Urinary bladder (tissue), 4 donors: ENCODE data around the gene CDV3. TPM values are rescaled to one million over a fixed set of nuclear protein-coding genes. Genes with fewer than 3 reads are reported as not detected.

Experiments
- DNase-seq: peaks from one replicate; pipeline ENCODE4 v3.0.0-alpha.2; 2015; ENCODE audit errors: extremely low spot score
- H3K27ac ChIP-seq: one replicate; pipeline ENCODE4 v1.5.1; 2013; ENCODE audit warnings: low read depth, mild to moderate bottlenecking, moderate library complexity
- H3K36me3 ChIP-seq: one replicate; pipeline ENCODE4 v1.6.1; 2013; ENCODE audit warnings: mild to moderate bottlenecking, moderate library complexity; ENCODE audit not compliant: insufficient read depth
- H3K4me1 ChIP-seq: one replicate; pipeline ENCODE4 v1.6.1; 2013; ENCODE audit warnings: mild to moderate bottlenecking, moderate library complexity; ENCODE audit not compliant: insufficient read depth
- H3K4me3 ChIP-seq: one replicate; pipeline ENCODE4 v1.5.1; 2013; ENCODE audit warnings: low read depth, low read length
- WGBS: extraction: QIAGEN DNeasy Blood & Tissue Kit; methylation state at CpG from one replicate; pipeline ENCODE4 v1.1.7; 2013; 5-methylcytosine and 5-hydroxymethylcytosine counted together
- polyA plus RNA-seq: library from polyadenylated mRNA; stranded (reverse); fragments of 200-250 nt; gene quantifications from one replicate; pipeline ENCODE4 v1.2.3, GENCODE V29; 2013
- small RNA-seq: library from RNA; depleted of rRNA; stranded (forward); fragments of <200 nt; gene quantifications from one replicate; pipeline ENCODE3, GENCODE V24; 2014
- total RNA-seq: library from RNA; depleted of rRNA; stranded (reverse); fragments of >200 nt; gene quantifications from one replicate; pipeline ENCODE4 v1.2.3, GENCODE V29; 2014
- donor health status: healthy with polysubstance abuse.
- donor health status: healthy.

The CDV3 gene
- total and polyA plus RNA-seq, 2 donors, result 71.0 to 108 TPM

DNA sequence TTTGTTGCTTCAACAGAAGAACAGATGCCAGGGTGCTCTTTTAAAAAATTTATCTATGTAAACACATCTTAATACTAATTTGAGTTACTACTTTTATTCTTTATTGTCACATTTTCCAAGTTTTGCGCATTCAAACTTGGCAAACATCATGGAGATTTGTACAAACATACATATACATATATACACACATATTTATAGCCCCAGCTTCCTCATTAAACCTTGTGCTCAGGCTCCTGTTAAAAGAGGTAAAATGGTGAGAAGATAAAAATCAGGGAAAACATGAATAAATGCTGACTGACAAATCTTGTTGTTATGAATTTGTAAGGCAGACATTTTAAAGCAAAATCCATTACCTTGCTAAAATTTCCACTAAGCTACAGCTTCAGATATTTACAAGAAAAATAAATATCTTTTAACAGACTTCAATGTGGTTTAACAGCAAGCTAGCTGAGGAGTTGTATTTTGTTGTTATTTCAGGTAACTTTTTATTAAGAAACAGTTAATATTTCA lies 27.1 kb downstream of the CDV3 start:
- 90% methylated on average over 1 of the region's 1 CpG for WGBS
- no peak for DNase-seq
- Histone ChIP-seq H3K4me3 (no peak overlapping the region), H3K36me3 (peaks cover 4% of the 10 kb centered on the region), H3K27ac (no peak overlapping the region), H3K4me1 (no peaks in the 10 kb centered on the region)

DNA sequence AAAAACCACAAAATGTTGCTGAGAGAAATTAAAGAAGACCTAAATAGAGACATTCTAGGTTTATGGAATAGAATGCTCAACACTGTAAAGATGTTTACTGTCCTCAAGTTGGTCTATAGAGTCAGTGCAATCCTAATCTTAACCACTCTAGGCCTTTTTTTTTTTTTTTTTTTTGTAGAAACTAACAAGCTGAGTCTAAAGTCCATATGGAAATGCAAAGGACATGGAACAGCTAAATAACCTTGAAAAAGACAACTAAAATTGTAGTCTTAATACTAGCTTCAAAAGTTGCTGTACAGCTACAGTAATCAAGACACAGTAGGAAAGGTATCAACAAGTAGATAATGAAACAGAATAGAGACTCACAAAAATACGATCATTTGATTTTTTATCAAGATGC lies 32.9 kb downstream of the CDV3 start:
- peaks cover 4% of the 10 kb centered on the region for H3K36me3 ChIP-seq
- no peak overlapping the region for H3K4me3 ChIP-seq
- DNase-seq, result no peak
- H3K4me1 ChIP-seq, result no peaks in the 10 kb centered on the region
- H3K27ac ChIP-seq, result no peak overlapping the region
- 98% methylated on average over 1 of the region's 1 CpG for WGBS

DNA sequence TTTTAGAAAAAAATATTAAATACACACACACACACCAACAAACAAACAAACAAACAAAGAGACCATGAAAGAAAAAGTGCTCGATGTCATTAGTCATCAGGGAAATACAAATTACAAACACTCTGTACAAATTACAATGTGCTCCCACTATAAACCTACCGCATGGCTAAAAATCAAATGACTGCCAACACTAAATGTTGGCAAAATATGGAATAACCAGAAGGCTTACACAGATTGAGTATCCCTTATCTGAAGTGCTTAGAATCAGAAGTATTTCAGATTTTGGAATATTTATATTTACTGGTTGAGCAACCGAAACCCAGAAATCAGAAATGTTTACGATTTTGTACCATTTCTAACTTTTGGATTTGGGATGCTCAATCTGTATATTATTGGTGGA lies 33.4 kb downstream of the CDV3 start:
- Histone ChIP-seq H3K4me3 (no peak overlapping the region), H3K27ac (no peak overlapping the region), H3K4me1 (no peaks in the 10 kb centered on the region), H3K36me3 (peaks cover 4% of the 10 kb centered on the region)
- WGBS, result 98% methylated on average over 4 of the region's 4 CpGs
- DNase-seq, result no peak

DNA sequence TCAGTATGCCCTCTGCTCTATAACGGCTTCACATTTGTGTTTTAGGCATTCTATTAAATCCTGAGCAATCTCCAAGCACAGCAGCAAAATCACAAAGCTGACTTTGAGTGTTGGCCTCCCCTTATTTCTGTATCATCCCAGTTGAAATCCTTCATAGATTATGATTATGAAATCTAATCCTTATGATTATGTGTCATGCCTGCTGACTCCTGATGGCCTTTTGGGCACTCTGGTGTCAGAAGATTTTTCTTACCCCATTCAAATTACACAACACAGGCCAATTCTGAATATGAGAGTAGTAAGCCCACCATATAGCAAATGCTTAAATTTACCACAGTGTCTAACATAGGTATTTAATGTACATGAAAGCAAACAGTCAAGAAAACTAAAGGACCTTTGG lies 34.3 kb downstream of the CDV3 start:
- DNase-seq, result no peak
- 100% methylated on average over 1 of the region's 1 CpG for WGBS
- Histone ChIP-seq H3K4me3 (no peak overlapping the region), H3K4me1 (no peaks in the 10 kb centered on the region), H3K27ac (no peak overlapping the region), H3K36me3 (peaks cover 4% of the 10 kb centered on the region)

DNA sequence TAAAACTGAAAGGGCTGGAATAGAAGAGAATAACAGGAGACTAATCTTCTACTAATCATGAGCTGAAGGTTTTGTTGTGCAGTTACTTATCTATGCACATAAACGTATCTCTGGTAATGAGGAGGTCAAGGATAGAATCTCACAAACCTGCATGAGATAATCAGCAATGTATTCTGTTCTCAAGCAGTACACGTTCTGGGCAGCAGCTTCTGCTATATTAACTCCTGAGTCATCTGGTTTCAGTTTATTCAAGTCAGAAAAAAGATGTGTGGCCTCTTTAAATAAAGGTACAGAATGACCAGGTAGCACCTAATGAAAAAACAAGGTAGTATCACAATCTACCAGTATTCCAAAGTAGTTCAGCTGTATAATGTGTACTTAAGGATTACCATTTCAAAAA lies 34.9 kb downstream of the CDV3 start:
- peaks cover 5% of the 10 kb centered on the region for H3K36me3 ChIP-seq
- 74% methylated on average over 2 of the region's 2 CpGs for WGBS

DNA sequence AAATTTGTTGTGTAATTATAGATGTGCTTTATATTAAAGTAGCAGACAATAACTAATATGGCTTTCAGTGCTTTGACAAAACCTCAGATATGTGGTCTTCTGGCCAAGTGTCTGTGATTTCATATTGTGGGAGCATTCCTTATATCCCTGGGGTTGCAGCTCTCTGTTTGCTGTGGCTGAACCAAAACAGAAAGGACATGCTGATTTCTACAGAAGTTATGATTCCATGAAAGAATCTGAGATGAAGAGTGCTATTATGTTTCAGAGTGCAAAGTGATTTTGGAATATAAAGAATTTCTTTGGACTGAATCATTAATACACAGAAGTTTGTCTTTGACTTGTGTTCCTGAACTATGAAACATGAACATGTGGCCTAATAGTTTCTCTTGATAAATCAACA lies 36.5 kb downstream of the CDV3 start:
- DNase-seq, result no peak
- peaks cover 6% of the 10 kb centered on the region for H3K36me3 ChIP-seq
- H3K4me3 ChIP-seq, result no peak overlapping the region
- no peaks in the 10 kb centered on the region for H3K4me1 ChIP-seq
- H3K27ac ChIP-seq, result no peak overlapping the region

More for the DNA sequence above, 34.9 kb downstream of the CDV3 start:
- Histone ChIP-seq H3K4me3 (no peak overlapping the region), H3K4me1 (no peaks in the 10 kb centered on the region), H3K27ac (no peak overlapping the region)
- DNase-seq, result no peak

DNA sequence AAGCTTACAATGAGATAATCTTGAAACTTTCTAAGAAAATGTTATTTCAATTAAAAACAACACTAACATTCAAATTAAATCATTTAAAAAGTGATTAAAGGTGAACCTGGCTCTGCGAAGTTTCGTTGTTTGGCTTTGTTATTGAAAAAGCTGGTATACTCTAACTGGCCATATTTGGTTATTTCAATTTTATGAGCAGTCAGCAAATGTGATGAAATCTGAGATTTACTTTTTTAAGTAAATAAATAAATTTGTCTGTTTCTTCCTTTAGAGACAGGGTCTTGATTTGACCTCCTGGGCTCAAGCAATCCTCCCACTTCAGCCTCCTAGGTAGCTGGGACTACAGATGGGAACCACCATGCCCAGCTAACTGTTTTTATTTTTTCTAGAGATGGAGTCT lies 38.0 kb downstream of the CDV3 start:
- over 99% methylated on average over 2 of the region's 2 CpGs for WGBS
- H3K4me1 ChIP-seq, result no peaks in the 10 kb centered on the region
- no peak overlapping the region for H3K27ac ChIP-seq
- no peak for DNase-seq
- no peak overlapping the region for H3K4me3 ChIP-seq
- peaks cover 6% of the 10 kb centered on the region for H3K36me3 ChIP-seq

DNA sequence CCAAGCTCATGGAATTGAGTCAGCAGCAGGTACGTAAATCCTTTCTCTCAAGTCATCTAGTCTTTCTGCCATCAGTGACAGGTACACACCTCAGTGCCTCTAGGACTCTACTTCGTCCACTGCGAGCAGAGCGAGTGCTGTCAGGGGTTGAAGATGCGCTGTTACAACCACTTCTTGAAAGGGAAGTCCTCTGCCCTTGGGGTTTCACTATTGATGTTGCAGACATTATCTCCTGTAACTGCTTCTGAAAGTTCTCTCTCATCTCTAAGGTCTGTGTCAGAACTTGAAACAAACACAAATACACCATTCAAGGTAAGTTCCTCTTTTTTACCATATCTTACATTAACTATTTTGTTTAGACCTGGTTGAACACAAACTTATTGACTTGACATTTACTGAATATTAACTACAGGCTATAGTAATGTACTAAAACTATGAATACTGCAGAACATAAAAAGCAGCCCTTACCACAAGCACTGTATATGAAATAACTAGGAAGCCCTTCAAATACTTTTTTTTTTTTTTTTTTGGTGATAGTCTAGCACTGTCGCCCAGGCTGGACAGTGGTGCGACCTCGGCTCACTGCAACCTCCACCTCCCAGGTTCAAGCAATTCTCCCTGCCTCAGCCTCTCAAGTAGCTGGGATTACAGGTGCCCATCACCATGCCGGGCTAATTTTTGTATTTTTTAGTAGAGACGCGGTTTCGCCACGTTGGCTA lies 46.7 kb downstream of the CDV3 start:
- no peak for DNase-seq
- peaks cover 3% of the 10 kb centered on the region for H3K36me3 ChIP-seq
- H3K27ac ChIP-seq, result no peak overlapping the region
- 96% methylated on average over 13 of the region's 13 CpGs for WGBS
- no peaks in the 10 kb centered on the region for H3K4me1 ChIP-seq
- H3K4me3 ChIP-seq, result no peak overlapping the region

DNA sequence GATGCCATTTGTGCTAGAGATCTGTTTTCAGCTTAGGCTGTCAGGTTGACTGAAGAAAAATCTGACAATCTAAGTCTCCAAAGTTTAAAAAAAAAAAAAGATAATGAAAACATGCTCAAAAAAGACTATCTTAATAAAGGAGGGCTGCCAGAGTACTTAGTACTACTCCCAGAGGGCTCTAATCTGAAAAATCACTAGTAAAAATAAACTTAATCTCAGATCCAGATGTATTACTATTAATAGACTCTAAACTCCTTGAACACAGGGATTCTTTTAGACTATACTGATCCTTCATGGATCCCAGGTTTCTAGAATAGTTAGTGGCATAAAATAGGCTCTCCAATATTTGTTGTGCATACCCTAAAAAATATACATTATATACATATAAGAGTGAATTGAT lies 54.3 kb downstream of the CDV3 start:
- Histone ChIP-seq H3K27ac (no peak overlapping the region), H3K36me3 (no peaks in the 10 kb centered on the region), H3K4me3 (no peak overlapping the region), H3K4me1 (no peaks in the 10 kb centered on the region)
- DNase-seq, result no peak

DNA sequence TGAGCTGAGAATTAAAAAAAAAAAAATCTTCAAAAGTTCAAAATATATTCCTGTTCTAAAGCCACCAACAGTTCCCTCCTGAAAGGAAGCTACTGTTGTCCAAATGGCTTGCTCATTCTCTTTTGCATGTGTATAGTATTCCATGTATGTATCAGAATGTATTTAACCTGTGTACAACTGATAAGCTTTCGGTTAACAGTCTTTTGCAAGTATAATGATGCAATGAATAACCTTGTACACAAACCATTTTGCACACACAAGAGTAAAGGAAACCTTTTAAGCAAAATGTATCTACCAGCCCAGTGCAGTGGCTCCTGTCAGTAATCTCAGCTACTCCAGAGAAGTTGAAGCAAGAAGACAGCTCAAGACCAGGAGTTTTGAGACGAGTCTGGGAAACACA lies 55.7 kb downstream of the CDV3 start:
- no peaks in the 10 kb centered on the region for H3K36me3 ChIP-seq
- no peak for DNase-seq
- no peak overlapping the region for H3K4me3 ChIP-seq
- no peak overlapping the region for H3K27ac ChIP-seq
- no peaks in the 10 kb centered on the region for H3K4me1 ChIP-seq
- 89% methylated on average over 2 of the region's 2 CpGs for WGBS

DNA sequence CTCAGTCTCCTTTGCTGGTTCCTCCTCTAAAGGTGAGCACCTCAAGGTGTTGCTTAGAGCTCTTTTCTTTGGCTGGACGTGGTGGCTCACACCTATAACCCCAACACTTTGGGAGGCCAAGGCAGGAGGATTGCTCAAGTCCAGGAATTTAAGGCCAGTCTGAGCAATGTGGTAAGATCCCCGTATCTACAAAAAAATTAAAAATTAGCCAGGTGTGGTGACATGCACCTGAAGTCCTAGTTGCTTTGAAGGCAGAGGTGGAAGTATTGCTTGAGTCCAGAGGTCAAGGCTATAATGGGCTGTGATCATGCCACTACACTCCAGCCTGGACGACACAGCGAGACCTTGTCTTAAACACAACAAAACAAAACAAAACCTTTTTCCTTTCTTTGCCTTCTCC lies 60.0 kb downstream of the CDV3 start:
- WGBS, result 96% methylated on average over 4 of the region's 4 CpGs

More for the DNA sequence above, 60.0 kb downstream of the CDV3 start:
- H3K36me3 ChIP-seq, result no peaks in the 10 kb centered on the region
- no peak overlapping the region for H3K27ac ChIP-seq
- H3K4me1 ChIP-seq, result no peaks in the 10 kb centered on the region
- DNase-seq, result no peak
- no peak overlapping the region for H3K4me3 ChIP-seq

Small RNAs within 50 kb of the gene (small RNA-seq; reads per million reads assigned to genes)
- not detected for gene AC022296.2
- not detected for gene RF00438

Other genes starting within 250 kb of the CDV3 start
- gene BFSP2, start 173.6 kb upstream of the CDV3 start, total RNA-seq, result not detected
- not detected for gene BFSP2, start 173.6 kb upstream of the CDV3 start, polyA plus RNA-seq
- 61.5 TPM for gene TOPBP1, start 88.3 kb downstream of the CDV3 start, total RNA-seq
- gene TOPBP1, start 88.3 kb downstream of the CDV3 start, polyA plus RNA-seq, result 10.4 TPM
- 1.2 TPM for gene TF, start 172.7 kb downstream of the CDV3 start, total RNA-seq
- 6.1 TPM for gene TF, start 172.7 kb downstream of the CDV3 start, polyA plus RNA-seq
- 43.9 TPM for gene SRPRB, start 232.1 kb downstream of the CDV3 start, total RNA-seq
- 25.2 TPM for gene SRPRB, start 232.1 kb downstream of the CDV3 start, polyA plus RNA-seq